Measurements from ENCODE around the gene MAPK8IP1. TPM values are rescaled to one million over a fixed set of nuclear protein-coding genes. Genes with fewer than 3 reads are reported as not detected.

MAPK8IP1 gene
- total RNA-seq, 1 donor from 2014 or later, result 11.5 TPM

GRCh38 chr11:45880772-45881570 is 4.5 kb upstream of the MAPK8IP1 start:
- DNase-seq (ENCODE audit: low spot score in 2 of 2, unreplicated experiment in 2 of 2), result no peak
- Mint-ChIP-seq H3K9me3 (no peaks in the 10 kb centered on the region), H3K36me3 (peaks cover 14% of the 10 kb centered on the region), H3K4me3 (no peak overlapping the region), H3K27ac (no peak overlapping the region), H3K4me1 (peaks cover 7% of the 10 kb centered on the region), H3K27me3 (ENCODE audit: low read depth) (peaks cover 10% of the 10 kb centered on the region)
- TF ChIP-seq CTCF (IDR thresholded peaks at IDR 0.05; ENCODE audit: unreplicated experiment), result no peak

GRCh38 chr11:45881708-45882368 is 3.6 kb upstream of the MAPK8IP1 start:
- Mint-ChIP-seq H3K4me3 (no peak overlapping the region), H3K4me1 (peaks cover 7% of the 10 kb centered on the region), H3K27ac (no peak overlapping the region), H3K9me3 (no peaks in the 10 kb centered on the region), H3K27me3 (ENCODE audit: low read depth) (peaks cover 19% of the 10 kb centered on the region), H3K36me3 (peaks cover 10% of the 10 kb centered on the region)
- no peak for TF ChIP-seq CTCF (IDR thresholded peaks at IDR 0.05; ENCODE audit: unreplicated experiment)
- no peak for DNase-seq (ENCODE audit: low spot score in 2 of 2, unreplicated experiment in 2 of 2)

GRCh38 chr11:45884596-45885185 is 760 bp upstream of the MAPK8IP1 start:
- peaks cover 37% of the 10 kb centered on the region for H3K27me3 Mint-ChIP-seq (ENCODE audit: low read depth)
- H3K4me1 Mint-ChIP-seq, result peaks cover 7% of the 10 kb centered on the region
- H3K27ac Mint-ChIP-seq, result no peak overlapping the region
- no peak for DNase-seq (ENCODE audit: low spot score in 2 of 2, unreplicated experiment in 2 of 2)
- no peak for TF ChIP-seq CTCF (IDR thresholded peaks at IDR 0.05; ENCODE audit: unreplicated experiment)
- peak overlapping the region; percentile 70 for H3K4me3 Mint-ChIP-seq
- H3K9me3 Mint-ChIP-seq, result no peaks in the 10 kb centered on the region
- peaks cover 1% of the 10 kb centered on the region for H3K36me3 Mint-ChIP-seq

- Mint-ChIP-seq H3K9me3 (no peaks in the 10 kb centered on the region), H3K27me3 (ENCODE audit: low read depth) (peaks cover 47% of the 10 kb centered on the region), H3K36me3 (no peaks in the 10 kb centered on the region), H3K4me1 (peaks cover 3% of the 10 kb centered on the region), H3K4me3 (peak overlapping the region; percentile 51), H3K27ac (no peak overlapping the region)
- no peak for TF ChIP-seq CTCF (IDR thresholded peaks at IDR 0.05; ENCODE audit: unreplicated experiment)
- no peak for DNase-seq (ENCODE audit: low spot score in 2 of 2, unreplicated experiment in 2 of 2)
These were observed 670 bp downstream of the MAPK8IP1 start for GRCh38 chr11:45885921-45886721.

- H3K4me3 Mint-ChIP-seq, result peak overlapping the region; percentile 51
These were observed 1.5 kb downstream of the MAPK8IP1 start for GRCh38 chr11:45886816-45887520.

More at GRCh38 chr11:45886816-45887520, 1.5 kb downstream of the MAPK8IP1 start:
- Mint-ChIP-seq H3K27ac (no peak overlapping the region), H3K4me1 (peaks cover 3% of the 10 kb centered on the region), H3K27me3 (ENCODE audit: low read depth) (peaks cover 50% of the 10 kb centered on the region), H3K36me3 (no peaks in the 10 kb centered on the region), H3K9me3 (no peaks in the 10 kb centered on the region)
- DNase-seq (ENCODE audit: low spot score in 2 of 2, unreplicated experiment in 2 of 2), result no peak
- no peak for TF ChIP-seq CTCF (IDR thresholded peaks at IDR 0.05; ENCODE audit: unreplicated experiment)
